Measurements from ENCODE around the gene ZNF33A.
"Not testable (repeated sequence)": the region's sequence is repeated elsewhere in the genome, so short reads cannot be mapped to it uniquely, and the experiment has no call there.

The ZNF33A gene

GRCh38 chr10:38010119-38010903 is at the start of gene ZNF33A:
TSS of gene ZNF33A (plus strand) at chr10:38010675. CDS start at chr10:38012342, 1,667 bp downstream.
- DNase-seq (ENCODE audit: extremely low spot score, insufficient read length, low read depth), result peak; percentile 77
- no peak for FAIRE-seq

DNA sequence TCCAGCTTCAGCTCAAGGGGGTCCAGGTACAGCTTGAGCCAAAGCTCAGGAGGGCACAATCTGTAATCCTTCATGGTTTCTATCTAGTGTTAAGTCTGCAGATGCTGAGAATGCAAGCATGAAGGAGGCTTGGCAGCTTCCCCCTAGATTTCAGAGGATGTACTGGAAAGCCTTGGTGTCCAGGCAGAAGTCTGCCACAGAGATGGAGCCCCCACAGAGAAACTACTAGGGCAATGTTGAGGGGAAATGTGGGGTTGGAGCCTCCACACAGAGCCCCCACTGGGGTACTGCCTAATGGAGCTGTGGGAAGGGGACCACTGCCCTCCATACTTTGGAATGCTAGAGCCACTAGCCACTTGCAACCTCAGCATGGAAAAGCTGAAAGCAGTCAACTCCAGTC is 45.5 kb upstream of the ZNF33A start:
- no peak for FAIRE-seq
- no peak for DNase-seq (ENCODE audit: extremely low spot score, insufficient read length, low read depth)

GRCh38 chr10:37972396-37972795 is 38.1 kb upstream of the ZNF33A start:
- FAIRE-seq, result no peak
- DNase-seq (ENCODE audit: extremely low spot score, insufficient read length, low read depth), result no peak

GRCh38 chr10:37975401-37975991 is 35.0 kb upstream of the ZNF33A start:
- DNase-seq (ENCODE audit: extremely low spot score, insufficient read length, low read depth), result no peak
- FAIRE-seq, result peak; percentile 81

DNA sequence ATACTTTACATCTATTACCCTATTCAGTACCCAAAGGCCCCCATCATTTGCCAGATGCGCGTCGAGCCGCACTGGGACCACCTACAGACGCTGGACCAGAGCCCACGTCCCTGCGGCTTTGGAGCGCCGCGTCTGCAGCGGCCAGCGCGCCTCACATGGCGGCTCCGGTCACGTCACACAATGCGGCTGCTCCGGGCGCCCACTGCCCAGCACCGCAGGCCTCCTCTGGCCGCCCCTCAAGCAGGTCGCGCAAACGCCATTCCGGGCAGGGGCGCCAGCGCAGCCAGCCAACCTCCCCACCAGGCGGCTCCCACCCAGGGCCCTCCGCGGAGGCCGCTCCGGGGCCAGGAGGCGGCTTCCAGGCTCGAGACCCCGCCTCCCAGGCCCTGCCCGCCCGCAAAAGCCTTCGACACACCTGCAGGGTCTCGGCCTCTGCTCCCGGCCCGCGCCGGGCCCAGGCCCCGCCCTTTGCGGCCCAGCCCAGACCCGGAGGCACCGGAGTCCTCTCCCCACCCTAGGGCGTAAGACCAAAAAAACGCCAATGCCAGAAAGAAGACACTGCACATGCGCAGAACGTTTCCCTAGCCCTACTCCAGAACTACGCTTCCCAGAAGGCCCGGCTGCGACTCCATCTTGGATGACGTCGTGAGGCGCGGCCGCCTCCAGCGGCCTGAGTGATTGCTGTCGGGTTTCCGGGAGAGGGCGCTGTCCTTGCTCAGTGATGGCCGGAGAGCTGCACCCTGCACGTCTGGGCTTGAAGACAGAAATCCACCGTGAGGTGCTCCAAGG is 34.2 kb upstream of the ZNF33A start, which contains the start of gene ZNF25:
TSS of gene ZNF25 (minus strand) at position 557 of the 789 bp plus-strand sequence. CDS start 4,925 bp downstream, outside the sequence.
- DNase-seq (ENCODE audit: extremely low spot score, insufficient read length, low read depth), result peak; percentile 91
- peak; percentile 100 for FAIRE-seq

GRCh38 chr10:37976880-37977203 is 33.6 kb upstream of the ZNF33A start:
- FAIRE-seq (no peak), DNase-seq (ENCODE audit: extremely low spot score, insufficient read length, low read depth) (no peak)

- DNase-seq (ENCODE audit: extremely low spot score, insufficient read length, low read depth) (no peak), FAIRE-seq (no peak)
Observed at GRCh38 chr10:37991655-37992054, 18.8 kb upstream of the ZNF33A start.

- DNase-seq (ENCODE audit: extremely low spot score, insufficient read length, low read depth) (no peak), FAIRE-seq (no peak)
Observed at GRCh38 chr10:37992083-37992482, 18.4 kb upstream of the ZNF33A start.

DNA sequence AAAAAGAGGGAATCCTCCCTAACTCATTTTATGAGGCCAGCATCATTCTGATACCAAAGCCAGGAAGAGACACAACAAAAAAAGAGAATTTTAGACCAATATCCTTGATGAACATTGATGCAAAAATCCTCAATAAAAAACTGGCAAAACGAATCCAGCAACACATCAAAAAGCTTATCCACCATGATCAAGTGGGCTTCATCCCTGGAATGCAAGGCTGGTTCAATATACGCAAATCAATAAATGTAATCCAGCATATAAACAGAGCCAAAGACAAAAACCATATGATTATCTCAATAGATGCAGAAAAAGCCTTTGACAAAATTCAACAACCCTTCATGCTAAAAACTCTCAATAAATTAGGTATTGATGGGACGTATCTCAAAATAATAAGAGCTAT is 11.6 kb upstream of the ZNF33A start:
- DNase-seq (ENCODE audit: extremely low spot score, insufficient read length, low read depth); FAIRE-seq: not testable (repeated sequence)

DNA sequence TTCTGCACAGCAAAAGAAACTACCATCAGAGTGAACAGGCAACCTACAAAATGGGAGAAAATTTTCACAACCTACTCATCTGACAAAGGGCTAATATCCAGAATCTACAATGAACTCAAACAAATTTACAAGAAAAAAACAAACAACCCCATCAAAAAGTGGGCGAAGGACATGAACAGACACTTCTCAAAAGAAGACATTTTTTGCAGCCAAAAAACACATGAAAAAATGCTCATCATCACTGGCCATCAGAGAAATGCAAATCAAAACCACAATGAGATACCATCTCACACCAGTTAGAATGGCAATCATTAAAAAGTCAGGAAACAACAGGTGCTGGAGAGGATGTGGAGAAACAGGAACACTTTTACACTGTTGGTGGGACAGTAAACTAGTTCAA is 10.0 kb upstream of the ZNF33A start:
- DNase-seq (ENCODE audit: extremely low spot score, insufficient read length, low read depth); FAIRE-seq: not testable (repeated sequence)

- DNase-seq (ENCODE audit: extremely low spot score, insufficient read length, low read depth) (no peak), FAIRE-seq (no peak)
Observed at GRCh38 chr10:38003026-38003425, 7.4 kb upstream of the ZNF33A start.

DNA sequence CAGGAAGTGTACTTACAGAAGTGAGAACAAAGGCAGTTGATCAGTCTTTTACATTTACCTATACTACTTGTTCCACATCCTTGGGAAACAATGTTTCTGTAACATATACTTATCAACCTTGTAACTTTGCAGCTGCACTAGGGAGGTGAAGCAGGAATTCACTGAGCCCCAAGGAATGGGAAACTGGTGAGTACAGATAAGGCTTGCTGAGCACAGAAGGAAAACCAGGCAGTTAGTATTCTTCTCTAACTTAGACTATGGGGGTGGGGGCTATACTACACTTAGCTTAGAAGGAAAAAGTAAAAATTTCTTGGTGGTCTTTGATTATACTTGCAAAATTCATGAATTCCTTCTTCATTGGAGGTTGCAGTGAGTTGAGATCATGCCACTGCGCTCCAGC is 6.9 kb upstream of the ZNF33A start:
- FAIRE-seq (no peak), DNase-seq (ENCODE audit: extremely low spot score, insufficient read length, low read depth) (no peak)

DNA sequence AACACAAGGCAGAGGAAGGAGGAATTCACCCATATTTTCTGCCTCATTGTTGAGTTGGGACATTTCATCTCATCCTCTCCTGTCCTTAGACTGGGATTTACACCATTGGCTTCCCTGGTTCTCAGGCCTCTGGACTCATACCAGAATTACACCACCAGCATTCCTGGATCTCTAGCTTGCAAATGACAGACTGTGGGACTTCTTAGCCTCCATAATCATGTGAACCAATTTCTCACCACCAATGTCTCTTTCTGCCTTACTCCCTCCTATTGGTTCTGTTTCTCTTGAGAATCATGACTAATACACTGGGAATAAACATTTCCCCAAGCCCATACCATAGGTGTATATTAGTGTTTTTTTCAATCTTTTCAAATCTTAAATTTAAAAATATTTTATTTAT is 2.9 kb upstream of the ZNF33A start:
- DNase-seq (ENCODE audit: extremely low spot score, insufficient read length, low read depth), result no peak
- FAIRE-seq, result no peak

DNA sequence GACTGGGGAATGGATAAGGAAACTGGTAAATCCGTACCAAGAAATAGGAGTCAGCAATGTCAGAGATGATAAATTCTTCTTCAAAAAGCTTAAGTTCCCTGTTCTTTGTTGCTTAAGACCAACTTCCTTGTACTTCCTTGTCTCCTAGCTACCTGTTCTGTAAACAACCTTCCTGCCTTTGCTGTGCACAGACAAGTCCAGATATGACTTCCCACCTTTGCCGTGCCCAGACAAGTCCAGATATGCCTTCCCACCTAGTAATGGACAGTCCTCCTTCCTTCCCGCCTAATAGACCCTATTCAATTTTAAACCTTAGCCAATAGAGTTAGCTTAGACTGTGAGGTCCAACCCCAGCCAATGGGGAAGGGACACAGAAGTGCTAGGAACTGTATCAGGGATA is 2.5 kb upstream of the ZNF33A start:
- FAIRE-seq, result no peak

DNA sequence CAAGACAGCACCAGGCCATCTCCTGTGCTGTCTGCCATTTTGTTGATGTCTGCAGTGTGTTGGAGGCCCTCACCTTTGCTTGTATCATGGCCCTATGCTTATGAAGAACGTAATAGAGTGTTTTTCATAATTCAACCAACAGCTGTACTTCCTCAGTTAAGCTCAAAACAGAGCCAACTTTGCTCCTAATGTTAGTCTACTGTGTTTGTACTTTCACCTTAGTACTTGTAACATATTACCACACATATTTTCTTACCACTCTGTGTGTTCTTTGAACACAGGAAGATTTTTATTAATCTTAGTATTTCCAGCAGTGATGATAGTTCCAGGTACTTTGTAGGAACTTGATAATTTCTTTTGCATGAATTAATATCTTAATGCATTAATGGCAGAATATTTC is 5.9 kb downstream of the ZNF33A start:
- FAIRE-seq, result no peak
- DNase-seq (ENCODE audit: extremely low spot score, insufficient read length, low read depth), result no peak

More for the DNA sequence above, 2.5 kb upstream of the ZNF33A start:
- no peak for DNase-seq (ENCODE audit: extremely low spot score, insufficient read length, low read depth)

- DNase-seq (ENCODE audit: extremely low spot score, insufficient read length, low read depth); FAIRE-seq: not testable (repeated sequence)
Observed at GRCh38 chr10:38019124-38019523, 8.6 kb downstream of the ZNF33A start.

GRCh38 chr10:38025283-38025682 is 14.8 kb downstream of the ZNF33A start:
- peak; percentile 62 for FAIRE-seq
- no peak for DNase-seq (ENCODE audit: extremely low spot score, insufficient read length, low read depth)

- FAIRE-seq (no peak), DNase-seq (ENCODE audit: extremely low spot score, insufficient read length, low read depth) (no peak)
Observed at GRCh38 chr10:38027986-38028385, 17.5 kb downstream of the ZNF33A start.

- FAIRE-seq, result no peak
- DNase-seq (ENCODE audit: extremely low spot score, insufficient read length, low read depth), result no peak
Observed at GRCh38 chr10:38032886-38033285, 22.4 kb downstream of the ZNF33A start.

DNA sequence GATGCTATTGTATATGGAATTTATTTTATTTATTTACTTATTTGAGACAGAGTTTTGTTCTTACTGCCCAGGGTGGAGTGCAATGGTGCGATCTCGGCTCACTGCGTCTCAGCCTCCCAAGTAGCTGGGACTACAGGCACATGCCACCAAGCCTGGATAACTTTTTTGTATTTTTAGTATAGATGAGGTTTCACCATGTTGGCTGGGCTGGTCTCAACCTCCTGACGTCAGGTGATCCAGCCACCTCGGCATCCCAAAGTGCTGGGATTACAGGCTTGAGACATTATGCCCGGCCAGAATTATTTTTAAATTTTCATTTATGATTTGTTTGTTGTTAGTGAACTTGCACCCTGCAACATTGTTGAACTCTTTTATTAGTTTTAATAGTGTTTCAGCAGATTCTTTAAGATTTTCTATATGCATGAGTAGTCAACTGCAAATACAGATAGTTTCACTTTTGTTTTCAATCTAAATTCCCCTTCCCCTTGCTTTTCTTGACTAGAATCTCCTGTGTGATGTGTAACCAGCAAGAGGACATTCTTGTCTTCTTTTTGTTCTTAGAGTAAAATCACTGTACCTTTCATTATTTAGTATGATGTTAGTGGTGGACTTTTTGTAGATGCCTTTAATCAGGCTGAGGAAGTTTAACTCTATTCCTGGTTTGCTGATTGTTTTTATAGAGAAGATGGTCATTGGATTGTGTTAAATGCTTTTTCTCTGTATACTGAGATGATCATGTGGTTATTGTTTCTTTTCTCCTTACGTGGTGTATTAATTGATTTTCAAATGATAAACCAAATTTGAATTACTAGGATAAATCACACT is 27.8 kb downstream of the ZNF33A start:
- peak; percentile 83 for FAIRE-seq
- peak; percentile 22 for DNase-seq (ENCODE audit: extremely low spot score, insufficient read length, low read depth)

Measured in GM18507 (cell line).